ENCODE measurements around the gene ASTN2.

ASTN2 gene

GRCh38 chr9:116958881-116959280, 456.0 kb downstream of the ASTN2 start:
- no peak for DNase-seq (ENCODE audit: low read depth, low spot score)

- DNase-seq (ENCODE audit: low read depth, low spot score), result no peak
Observed at GRCh38 chr9:116954731-116955130, 460.1 kb downstream of the ASTN2 start.

GRCh38 chr9:116953271-116953670, 461.6 kb downstream of the ASTN2 start:
- DNase-seq (ENCODE audit: low read depth, low spot score), result peak; percentile 11

GRCh38 chr9:116952436-116952810, 462.4 kb downstream of the ASTN2 start:
- DNase-seq (ENCODE audit: low read depth, low spot score), result no peak

GRCh38 chr9:116951588-116952435, 463.0 kb downstream of the ASTN2 start:
- DNase-seq (ENCODE audit: low read depth, low spot score), result peak; percentile 85

GRCh38 chr9:116945817-116946216, 469.0 kb downstream of the ASTN2 start:
- no peak for DNase-seq (ENCODE audit: low read depth, low spot score)

GRCh38 chr9:116944714-116945534, 469.9 kb downstream of the ASTN2 start:
- DNase-seq (ENCODE audit: low read depth, low spot score), result no peak

GRCh38 chr9:116943970-116944369, 470.9 kb downstream of the ASTN2 start:
- no peak for DNase-seq (ENCODE audit: low read depth, low spot score)

- DNase-seq (ENCODE audit: low read depth, low spot score), result no peak
Observed at GRCh38 chr9:116942593-116943061, 472.2 kb downstream of the ASTN2 start.

GRCh38 chr9:116941266-116941665, 473.6 kb downstream of the ASTN2 start:
- no peak for DNase-seq (ENCODE audit: low read depth, low spot score)

- DNase-seq (ENCODE audit: low read depth, low spot score), result no peak
Observed at GRCh38 chr9:116940614-116941215, 474.1 kb downstream of the ASTN2 start.

GRCh38 chr9:116939614-116940013, 475.2 kb downstream of the ASTN2 start:
- DNase-seq (ENCODE audit: low read depth, low spot score), result peak; percentile 6

GRCh38 chr9:116939161-116939560, 475.7 kb downstream of the ASTN2 start:
- DNase-seq (ENCODE audit: low read depth, low spot score), result no peak

GRCh38 chr9:116937361-116937760, 477.5 kb downstream of the ASTN2 start:
- DNase-seq (ENCODE audit: low read depth, low spot score), result no peak

- DNase-seq (ENCODE audit: low read depth, low spot score), result no peak
Observed at GRCh38 chr9:116935149-116935897, 479.5 kb downstream of the ASTN2 start.

GRCh38 chr9:116934131-116934530, 480.7 kb downstream of the ASTN2 start:
- DNase-seq (ENCODE audit: low read depth, low spot score), result no peak

GRCh38 chr9:116933251-116933650, 481.6 kb downstream of the ASTN2 start:
- DNase-seq (ENCODE audit: low read depth, low spot score), result no peak

GRCh38 chr9:116929621-116930020, 485.2 kb downstream of the ASTN2 start:
- DNase-seq (ENCODE audit: low read depth, low spot score), result no peak

GRCh38 chr9:116928884-116929283, 486.0 kb downstream of the ASTN2 start:
- no peak for DNase-seq (ENCODE audit: low read depth, low spot score)

GRCh38 chr9:116928289-116928688, 486.6 kb downstream of the ASTN2 start:
- no peak for DNase-seq (ENCODE audit: low read depth, low spot score)

GRCh38 chr9:116927726-116928125, 487.1 kb downstream of the ASTN2 start:
- no peak for DNase-seq (ENCODE audit: low read depth, low spot score)

Measured in astrocyte of the hippocampus (primary cell).